Measurements from ENCODE around the gene PAK5. TPM values are rescaled to one million over a fixed set of nuclear protein-coding genes. Genes with fewer than 3 reads are reported as not detected.

Gene PAK5
- total and polyA plus RNA-seq, 2 donors (not counting 1 experiment from before 2014, with no cell fraction given) = not detected

- no peak overlapping the region for H3K4me3 ChIP-seq (ENCODE audit: control extremely low read depth in 1 of 5, extremely low read depth in 1 of 5, insufficient read depth in 1 of 5, low read depth in 2 of 5, low read length in 4 of 5)
- ChIA-PET POLR2A (no interaction called here), CTCF (no interaction called here)
- H2AFZ ChIP-seq (ENCODE audit: insufficient read depth, low read depth, low read length, poor library complexity, severe bottlenecking) = no peak overlapping the region
- intact Hi-C loops (cut with micrococcal nuclease) = no loop called here
- DNase-seq (no peak), ATAC-seq (ENCODE audit: low read depth) (no peak)
- no peaks in the 10 kb centered on the region for H3K36me3 ChIP-seq (replicated peaks in 1 of 2; ENCODE audit: control extremely low read depth in 1 of 2, control insufficient read depth in 1 of 2, extremely low read depth in 1 of 2, insufficient read depth in 2 of 2, low read length in 1 of 2)
- no peaks in the 10 kb centered on the region for H4K20me1 ChIP-seq (ENCODE audit: control insufficient read depth, insufficient read depth, low read length, poor library complexity, severe bottlenecking)
- no peak overlapping the region for H3K27ac Mint-ChIP-seq
- no peaks in the 10 kb centered on the region for H3K4me1 Mint-ChIP-seq
- no peaks in the 10 kb centered on the region for H3K79me2 ChIP-seq (ENCODE audit: control insufficient read depth, insufficient read depth, low read length)
- TF ChIP-seq, protein P1, sequence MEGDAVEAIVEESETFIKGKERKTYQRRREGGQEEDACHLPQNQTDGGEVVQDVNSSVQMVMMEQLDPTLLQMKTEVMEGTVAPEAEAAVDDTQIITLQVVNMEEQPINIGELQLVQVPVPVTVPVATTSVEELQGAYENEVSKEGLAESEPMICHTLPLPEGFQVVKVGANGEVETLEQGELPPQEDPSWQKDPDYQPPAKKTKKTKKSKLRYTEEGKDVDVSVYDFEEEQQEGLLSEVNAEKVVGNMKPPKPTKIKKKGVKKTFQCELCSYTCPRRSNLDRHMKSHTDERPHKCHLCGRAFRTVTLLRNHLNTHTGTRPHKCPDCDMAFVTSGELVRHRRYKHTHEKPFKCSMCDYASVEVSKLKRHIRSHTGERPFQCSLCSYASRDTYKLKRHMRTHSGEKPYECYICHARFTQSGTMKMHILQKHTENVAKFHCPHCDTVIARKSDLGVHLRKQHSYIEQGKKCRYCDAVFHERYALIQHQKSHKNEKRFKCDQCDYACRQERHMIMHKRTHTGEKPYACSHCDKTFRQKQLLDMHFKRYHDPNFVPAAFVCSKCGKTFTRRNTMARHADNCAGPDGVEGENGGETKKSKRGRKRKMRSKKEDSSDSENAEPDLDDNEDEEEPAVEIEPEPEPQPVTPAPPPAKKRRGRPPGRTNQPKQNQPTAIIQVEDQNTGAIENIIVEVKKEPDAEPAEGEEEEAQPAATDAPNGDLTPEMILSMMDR (IDR thresholded peaks at IDR 0.05) = no peak
- no peaks in the 10 kb centered on the region for H3K9me3 Mint-ChIP-seq (ENCODE audit: insufficient read depth)
- no CpG with 5 or more reads among the region's 2 CpGs for WGBS (ENCODE audit: insufficient coverage)
- peaks cover 24% of the 10 kb centered on the region for H3K27me3 Mint-ChIP-seq
- H3K9ac ChIP-seq (ENCODE audit: low read length) = no peak overlapping the region
- H3K4me2 ChIP-seq (replicated peaks; ENCODE audit: low read depth, low read length, poor library complexity, severe bottlenecking) = no peak overlapping the region
- peaks cover 0 to 7% (median 0%) of the 10 kb centered on the region in 3 donors for H3K9me3 ChIP-seq (ENCODE audit: control extremely low read depth in 1 of 3, control insufficient read depth in 2 of 3, insufficient read depth in 1 of 3, low read length in 2 of 3)
- H3K27ac ChIP-seq (ENCODE audit: low read length in 2 of 2) = no peak overlapping the region
- H3K27me3 ChIP-seq (replicated peaks in 1 of 4; ENCODE audit: control extremely low read depth in 1 of 4, control insufficient read depth in 3 of 4, insufficient read depth in 4 of 4, low read length in 3 of 4) = peaks cover 0 to 22% (median 14%) of the 10 kb centered on the region in 4 experiments
- H3K4me1 ChIP-seq (ENCODE audit: control insufficient read depth in 2 of 2, insufficient read depth in 2 of 2, low read length in 2 of 2) = peaks cover 6 to 10% of the 10 kb centered on the region in 2 donors
- H3K4me3 Mint-ChIP-seq = no peak overlapping the region
Observed at GRCh38 chr20:9501473-9501872, 337.4 kb downstream of the PAK5 start.

- H3K4me2 ChIP-seq (replicated peaks; ENCODE audit: low read depth, low read length, poor library complexity, severe bottlenecking) = no peak overlapping the region
- H3K27ac ChIP-seq (ENCODE audit: low read length in 2 of 2) = no peak overlapping the region
- ChIA-PET POLR2A (no interaction called here), CTCF (no interaction called here)
- no peak overlapping the region for H3K4me3 Mint-ChIP-seq
- H3K36me3 ChIP-seq (replicated peaks in 1 of 2; ENCODE audit: control extremely low read depth in 1 of 2, control insufficient read depth in 1 of 2, extremely low read depth in 1 of 2, insufficient read depth in 2 of 2, low read length in 1 of 2) = no peaks in the 10 kb centered on the region
- ATAC-seq (ENCODE audit: low read depth) = no peak
- no peak overlapping the region for H3K4me3 ChIP-seq (ENCODE audit: control extremely low read depth in 1 of 5, extremely low read depth in 1 of 5, insufficient read depth in 1 of 5, low read depth in 2 of 5, low read length in 4 of 5)
- no peak overlapping the region for H2AFZ ChIP-seq (ENCODE audit: insufficient read depth, low read depth, low read length, poor library complexity, severe bottlenecking)
- no peak overlapping the region for H3K27ac Mint-ChIP-seq
- 0% methylated on average over 2 of the region's 2 CpGs for WGBS (ENCODE audit: insufficient coverage)
- peaks cover 0 to 9% (median 6%) of the 10 kb centered on the region in 4 experiments for H3K27me3 ChIP-seq (replicated peaks in 1 of 4; ENCODE audit: control extremely low read depth in 1 of 4, control insufficient read depth in 3 of 4, insufficient read depth in 4 of 4, low read length in 3 of 4)
- H3K9me3 ChIP-seq (ENCODE audit: control extremely low read depth in 1 of 3, control insufficient read depth in 2 of 3, insufficient read depth in 1 of 3, low read length in 2 of 3) = peaks cover 0 to 2% (median 0%) of the 10 kb centered on the region in 3 donors
- H3K4me1 ChIP-seq (ENCODE audit: control insufficient read depth in 2 of 2, insufficient read depth in 2 of 2, low read length in 2 of 2) = peaks cover 0 to 6% of the 10 kb centered on the region in 2 donors
- no peak for TF ChIP-seq EZH2 (IDR thresholded peaks at IDR 0.05; ENCODE audit: borderline replicate concordance, insufficient read depth, low read depth, low read length, poor library complexity, severe bottlenecking)
- TF ChIP-seq, protein P1 (IDR thresholded peaks at IDR 0.05) = no peak
- H4K20me1 ChIP-seq (ENCODE audit: control insufficient read depth, insufficient read depth, low read length, poor library complexity, severe bottlenecking) = no peaks in the 10 kb centered on the region
- intact Hi-C loops (cut with micrococcal nuclease) = no loop called here
- H3K27me3 Mint-ChIP-seq = peaks cover 21% of the 10 kb centered on the region
- no peak overlapping the region for H3K9ac ChIP-seq (ENCODE audit: low read length)
- no peaks in the 10 kb centered on the region for H3K4me1 Mint-ChIP-seq
- H3K9me3 Mint-ChIP-seq (ENCODE audit: insufficient read depth) = peaks cover 2% of the 10 kb centered on the region
- H3K79me2 ChIP-seq (ENCODE audit: control insufficient read depth, insufficient read depth, low read length) = no peaks in the 10 kb centered on the region
- DNase-seq = no peak
Observed at GRCh38 chr20:9500121-9500520, 338.8 kb downstream of the PAK5 start.

Measured in B cell (primary cell).